Stimulated activated CD4-positive, alpha-beta T cell treated with anti-CD3 and anti-CD28 coated beads, Interleukin-12 subunit alpha, Interleukin-12 subunit beta, amount 100 ng/mL, for 24 hours (primary cell): ENCODE measurements around the gene MAPK8IP3.
"Not testable (repeated sequence)": the region's sequence is repeated elsewhere in the genome, so short reads cannot be mapped to it uniquely, and the experiment has no call there.

Experiments
- DNase-seq, 2 experiments: peaks; one replicate each; pipeline ENCODE4 v3.0.0-alpha.2; 2020; ENCODE audit warnings: low read depth in 2 of 2

MAPK8IP3 gene

DNA sequence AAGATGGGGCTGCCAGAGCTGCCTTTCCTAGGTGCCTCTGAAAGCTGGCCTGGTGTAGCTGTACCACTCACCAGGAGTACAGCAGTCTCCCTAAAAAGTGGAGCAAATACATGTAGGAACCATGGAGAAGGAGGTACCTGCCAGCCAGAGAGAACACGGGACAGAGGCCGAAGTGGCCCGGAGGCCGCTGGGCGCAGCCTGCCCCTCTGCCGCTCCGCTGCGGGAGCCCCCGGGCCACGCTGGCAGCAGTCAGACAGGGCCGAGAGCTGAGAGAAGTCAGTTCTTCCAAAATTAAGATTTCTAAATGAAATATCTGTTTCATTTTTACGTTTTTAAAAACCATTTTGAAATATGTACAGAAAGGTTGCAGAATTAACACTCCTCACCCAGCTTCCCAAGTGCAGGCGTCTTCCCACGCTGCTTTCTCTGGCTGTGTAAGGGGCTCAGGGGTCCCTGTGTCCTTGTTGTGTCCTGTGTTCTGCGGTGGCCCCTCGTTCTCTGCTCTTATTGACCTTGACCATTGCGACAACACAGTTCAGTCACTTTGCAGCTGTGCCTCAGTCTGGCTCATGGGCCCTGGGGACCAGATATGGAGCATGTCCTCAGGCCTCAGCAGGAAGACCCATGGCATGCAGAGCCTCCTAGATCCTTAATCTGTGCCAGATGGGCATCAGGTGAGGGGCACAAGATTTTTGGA is 5.0 kb downstream of the MAPK8IP3 start:
- no peak for DNase-seq

DNA sequence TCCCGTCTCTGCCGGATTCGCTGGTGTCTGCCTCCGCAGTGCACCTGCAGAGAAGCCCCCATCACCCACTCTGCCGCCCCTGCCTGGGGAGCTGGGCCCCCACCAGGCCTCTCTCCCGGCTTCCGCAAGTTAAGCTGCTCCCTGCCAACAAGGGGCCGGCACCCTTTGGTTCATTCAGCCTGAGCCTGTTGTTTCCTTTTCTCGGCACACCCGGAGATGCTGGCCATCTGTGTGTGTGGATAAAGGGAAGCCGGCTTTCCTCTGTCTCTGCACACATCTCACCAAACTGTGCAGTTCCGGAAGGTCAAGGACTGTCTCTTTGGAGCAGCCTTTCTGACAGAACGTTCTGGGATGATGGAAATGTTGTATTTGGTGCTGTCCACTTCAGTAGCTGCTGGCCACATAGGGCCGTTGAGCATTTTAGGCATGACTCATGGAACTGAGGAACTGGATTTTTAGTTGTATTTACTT is 6.8 kb downstream of the MAPK8IP3 start:
- no peak for DNase-seq

DNA sequence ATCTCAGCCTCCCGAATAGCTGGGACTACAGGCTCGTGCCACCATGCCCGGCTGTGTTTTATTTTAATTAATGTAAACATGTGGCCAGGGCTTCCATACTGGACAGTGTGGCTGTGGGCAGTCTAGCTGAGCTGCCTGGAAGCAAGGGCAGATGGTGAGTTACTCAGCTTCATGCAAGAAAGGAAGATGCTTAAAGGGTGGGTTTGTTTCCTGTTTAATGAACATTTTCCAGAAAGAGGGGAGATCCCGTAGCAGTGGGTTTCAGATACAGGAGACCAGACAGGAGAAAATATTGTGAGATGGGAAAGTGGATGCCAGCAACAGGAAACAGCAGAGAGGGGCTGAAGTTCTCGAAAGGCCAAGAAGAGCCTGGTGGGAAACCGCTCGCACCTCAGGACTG is 7.3 kb downstream of the MAPK8IP3 start:
- DNase-seq, result no peak

DNA sequence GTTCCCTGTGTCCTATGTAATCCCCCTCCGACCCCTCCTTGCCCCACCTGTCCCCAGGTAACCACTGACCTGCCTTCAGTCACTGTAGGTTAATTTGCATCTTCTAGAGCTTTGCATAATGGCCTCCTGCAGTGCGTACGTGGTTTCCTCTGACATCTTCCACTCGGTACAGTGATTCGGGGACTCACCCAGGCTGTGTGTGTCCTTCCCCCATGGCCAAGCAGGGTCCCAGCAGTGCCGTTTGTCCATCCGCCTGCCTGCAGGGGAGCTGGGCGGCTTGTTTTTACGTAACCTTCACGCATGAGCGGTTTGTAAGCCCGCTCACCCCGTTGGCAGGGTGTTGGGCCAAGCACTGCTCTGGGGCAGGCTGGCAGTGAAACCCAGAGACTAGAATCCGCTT is 7.9 kb downstream of the MAPK8IP3 start:
- no peak for DNase-seq

DNA sequence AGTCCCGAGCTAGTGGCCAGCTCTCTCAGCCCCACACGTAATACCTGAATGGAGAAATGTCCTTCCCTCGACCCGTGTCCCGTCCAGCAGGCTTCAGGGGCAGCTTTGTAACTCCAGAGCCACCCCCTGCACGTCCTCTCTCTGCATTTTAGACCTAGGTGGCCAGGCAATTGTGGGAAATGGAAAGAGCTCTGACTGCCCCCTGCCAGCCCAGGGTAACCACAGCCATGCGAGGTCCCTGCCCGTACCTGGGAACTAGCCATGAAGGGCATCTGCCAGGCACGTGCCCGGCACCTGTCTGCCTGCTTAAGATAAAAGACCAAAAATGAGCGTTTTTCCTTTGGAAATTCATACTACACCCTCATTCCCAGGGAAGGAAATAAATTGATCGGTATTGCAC is 9.2 kb downstream of the MAPK8IP3 start:
- DNase-seq, result no peak

DNA sequence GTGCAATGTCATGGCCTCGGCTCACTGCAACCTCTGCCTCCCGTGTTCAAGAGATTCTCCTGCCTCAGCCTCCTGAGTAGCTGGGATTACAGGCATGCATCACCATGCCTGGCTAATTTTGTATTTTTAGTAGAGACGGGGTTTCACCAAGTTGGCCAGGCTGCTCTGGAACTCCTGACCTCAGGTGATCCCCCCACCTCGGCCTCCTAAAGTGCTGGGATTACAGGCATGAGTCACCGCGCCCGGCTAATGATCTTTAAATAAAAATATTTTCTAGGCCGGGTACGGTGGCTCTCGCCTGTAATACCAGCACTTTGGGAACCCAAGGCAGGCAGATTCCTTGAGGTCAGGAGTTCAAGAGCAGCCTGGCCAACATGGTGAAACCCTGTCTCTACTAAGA is 12.2 kb downstream of the MAPK8IP3 start:
- not testable (repeated sequence) for DNase-seq

DNA sequence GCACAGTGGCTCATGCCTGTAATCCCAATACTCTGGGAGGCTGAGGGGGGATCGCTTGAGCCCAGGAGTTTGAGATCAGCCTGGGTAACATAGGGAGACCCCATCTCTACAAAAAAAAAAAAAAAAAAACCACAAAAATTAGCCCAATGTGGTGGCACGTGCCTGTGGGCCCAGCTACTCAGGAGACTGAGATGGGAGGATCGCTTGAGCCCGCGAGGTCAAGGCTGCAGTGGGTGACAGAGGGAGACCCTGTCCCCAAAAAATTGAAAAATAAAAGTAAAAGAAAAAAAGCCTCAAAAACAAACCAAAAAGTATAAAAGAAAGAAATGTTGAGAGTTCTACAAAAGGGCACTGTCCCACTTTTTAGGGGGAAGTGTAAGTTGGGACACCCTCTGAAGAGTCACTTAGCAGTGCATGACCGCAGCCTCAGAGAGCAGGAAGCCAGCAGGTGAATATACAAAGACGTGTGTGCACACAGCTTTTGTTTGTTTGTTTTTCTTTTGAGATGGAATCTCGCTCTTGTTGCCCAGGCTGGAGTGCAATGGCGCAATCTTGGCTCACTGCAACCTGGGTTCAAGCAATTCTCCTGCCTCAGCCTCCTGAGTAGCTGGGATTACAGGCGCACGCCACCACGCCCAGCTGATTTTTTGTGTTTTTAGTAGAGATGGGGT is 13.7 kb downstream of the MAPK8IP3 start:
- not testable (repeated sequence) for DNase-seq

- no peak for DNase-seq
Measured at GRCh38 chr16:1721372-1721771, 15.4 kb downstream of the MAPK8IP3 start.

DNA sequence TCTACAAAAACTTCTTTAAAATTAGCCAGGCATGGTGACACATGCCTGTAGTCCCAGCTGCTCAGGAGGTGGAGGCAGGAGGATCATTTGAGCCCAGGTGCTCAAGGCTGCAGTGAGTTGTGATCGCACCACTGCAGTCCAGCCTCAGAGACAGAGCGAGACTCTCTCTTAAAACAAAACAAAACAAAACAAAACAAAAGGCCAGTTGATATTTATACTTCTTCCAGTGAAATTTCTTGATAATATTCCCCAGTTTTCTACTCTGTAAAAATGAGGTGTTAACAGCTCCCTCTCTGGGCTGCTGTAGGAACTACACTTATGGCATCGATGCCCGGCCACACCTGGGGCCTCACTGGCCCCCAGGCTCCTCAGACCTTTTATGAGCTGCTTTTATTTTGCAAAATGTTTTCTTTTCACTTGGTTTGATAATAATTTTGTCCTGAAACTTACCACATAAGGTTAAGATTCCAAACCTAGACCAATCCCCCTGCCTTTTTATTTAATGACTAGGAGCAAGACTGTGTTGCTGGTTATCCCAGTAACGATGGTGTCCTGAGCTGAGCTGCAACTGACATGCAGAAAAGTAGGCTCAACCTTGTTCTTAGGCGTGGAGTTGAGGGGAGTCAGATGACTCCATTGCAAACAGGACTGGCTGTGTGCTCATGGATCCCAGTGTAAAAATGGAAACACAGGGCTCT is 17.6 kb downstream of the MAPK8IP3 start:
- peak in 1 of 2 experiments; percentile 28 for DNase-seq

- DNase-seq, result no peak
Measured at GRCh38 chr16:1724491-1724890, 18.5 kb downstream of the MAPK8IP3 start.

DNA sequence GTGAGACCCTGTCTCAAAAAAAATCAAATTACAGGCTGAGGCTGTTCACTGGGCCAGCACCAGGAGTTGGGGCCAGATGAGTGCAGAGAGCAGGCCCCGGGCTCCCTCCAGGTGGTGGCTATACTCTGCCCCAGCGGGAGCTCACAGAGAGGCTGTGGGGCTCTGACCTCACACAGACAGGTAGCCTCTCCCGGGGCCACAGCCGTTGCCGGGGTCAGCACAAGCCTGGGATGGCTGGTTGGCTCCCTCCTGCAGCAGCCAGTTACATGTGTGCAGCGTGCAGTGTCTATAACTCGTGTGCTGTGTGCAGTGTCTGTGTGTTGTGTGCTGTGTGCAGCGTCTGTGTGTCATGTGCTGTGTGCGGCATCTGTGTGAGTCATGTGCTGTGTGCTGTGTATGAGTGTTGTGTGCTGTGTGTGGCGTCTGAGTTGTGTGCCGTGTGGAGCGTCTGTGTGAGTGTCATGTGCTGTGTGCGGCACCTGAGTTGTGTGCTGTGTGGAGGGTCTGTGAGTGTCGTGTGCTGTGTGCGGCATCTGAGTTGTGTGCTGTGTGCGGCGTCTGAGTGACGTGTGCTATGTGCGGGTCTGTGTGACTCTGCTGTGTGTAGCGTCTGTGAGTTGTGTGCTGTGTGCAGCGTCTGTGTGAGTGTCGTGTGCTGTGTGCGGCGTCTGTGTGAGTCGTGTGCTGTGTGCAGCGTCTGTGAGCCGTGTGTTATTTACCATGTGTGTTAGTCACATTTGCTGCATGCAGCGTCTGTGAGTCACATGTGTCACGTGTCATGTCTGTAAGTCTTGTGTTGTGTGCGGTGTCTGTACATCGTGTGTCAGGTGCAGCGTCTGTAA is 20.9 kb downstream of the MAPK8IP3 start:
- no peak for DNase-seq

GRCh38 chr16:1727651-1728624 is 21.9 kb downstream of the MAPK8IP3 start:
- DNase-seq, result no peak

GRCh38 chr16:1729026-1729425 is 23.0 kb downstream of the MAPK8IP3 start:
- no peak for DNase-seq

DNA sequence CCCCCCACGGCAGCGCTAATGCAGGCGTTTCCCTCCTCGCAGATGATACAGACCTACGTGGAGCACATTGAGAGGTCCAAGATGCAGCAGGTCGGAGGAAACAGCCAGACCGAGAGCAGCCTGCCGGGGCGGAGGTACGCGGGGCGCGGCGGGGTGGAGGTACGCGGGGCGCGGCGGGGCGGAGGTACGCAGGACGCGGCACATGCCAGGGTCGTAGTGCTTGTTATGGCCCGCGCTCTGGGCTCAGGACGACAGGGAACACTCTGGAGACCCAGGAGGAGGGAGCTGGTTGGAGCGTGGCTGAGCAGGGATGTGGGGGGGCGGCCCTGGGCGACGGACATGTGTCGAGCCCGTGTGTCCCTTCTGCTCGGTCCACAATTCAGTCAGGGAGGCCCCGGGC is 23.4 kb downstream of the MAPK8IP3 start:
- DNase-seq, result no peak

GRCh38 chr16:1731073-1731472 is 25.1 kb downstream of the MAPK8IP3 start:
- no peak for DNase-seq

DNA sequence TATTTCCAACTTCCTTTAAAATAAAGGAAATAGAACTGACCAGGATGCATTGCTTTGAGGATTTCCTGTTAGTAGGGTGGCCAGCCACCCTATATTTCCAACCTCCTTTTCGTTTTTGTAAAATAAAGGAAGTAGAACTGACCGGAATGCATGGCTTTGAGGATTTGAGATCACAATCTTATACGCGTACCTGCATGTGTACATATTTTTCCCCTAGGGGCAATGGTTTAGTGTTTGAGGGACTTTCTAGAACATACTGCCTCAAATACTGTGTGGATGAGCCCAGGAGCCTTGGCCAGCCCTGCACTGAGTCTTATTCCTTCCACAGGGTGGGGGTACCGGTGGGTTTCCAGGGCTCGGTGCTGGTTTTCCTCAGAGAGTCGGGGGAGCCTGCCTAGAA is 25.6 kb downstream of the MAPK8IP3 start:
- DNase-seq, result no peak

DNA sequence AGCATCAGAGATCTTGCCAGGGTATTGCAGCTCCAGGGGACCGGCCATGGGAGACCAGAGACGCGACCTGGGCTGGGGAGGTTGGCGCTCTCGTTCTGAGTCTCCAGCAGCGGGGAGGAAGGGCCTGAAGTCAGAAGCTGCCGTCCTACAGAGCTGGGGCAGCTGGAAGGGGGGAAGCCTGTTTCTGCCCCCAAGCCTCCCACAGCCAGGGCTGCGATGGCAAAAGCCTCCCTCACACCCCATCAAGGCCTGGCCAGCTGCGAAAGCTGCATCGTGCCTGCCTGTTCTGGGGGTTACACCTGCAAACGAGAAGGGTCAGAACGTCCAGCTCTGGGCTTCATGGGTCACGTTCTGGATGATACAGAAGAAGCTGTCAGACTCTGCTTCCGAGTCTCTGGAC is 26.1 kb downstream of the MAPK8IP3 start:
- DNase-seq, result no peak

GRCh38 chr16:1732551-1732987 is 26.6 kb downstream of the MAPK8IP3 start:
- not testable (repeated sequence) for DNase-seq

DNA sequence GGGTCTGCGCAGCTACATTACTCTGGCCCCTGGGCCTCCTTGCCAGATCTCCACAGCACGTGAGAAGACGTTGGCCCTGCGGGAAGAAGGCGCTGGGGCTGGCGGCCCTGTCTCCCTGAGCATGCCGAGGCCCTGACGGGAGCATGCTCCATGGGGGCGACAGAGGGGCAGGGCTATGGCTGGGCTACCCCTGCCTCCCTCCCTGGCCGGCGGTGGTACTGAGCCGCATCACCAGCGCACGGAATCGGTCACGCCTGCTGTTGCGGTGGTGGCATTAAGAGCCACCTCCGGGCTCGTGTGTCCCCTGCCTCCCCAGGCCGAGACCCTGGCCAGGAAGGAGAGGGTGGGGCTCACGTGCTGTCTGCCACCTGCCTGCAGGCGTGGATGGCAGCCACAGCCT is 28.1 kb downstream of the MAPK8IP3 start:
- no peak for DNase-seq

GRCh38 chr16:1734816-1735215 is 28.8 kb downstream of the MAPK8IP3 start:
- DNase-seq, result no peak

- DNase-seq, result no peak
Measured at GRCh38 chr16:1740234-1740633, 34.2 kb downstream of the MAPK8IP3 start.
